HG03457 (cell line): ENCODE results near the gene SMOC2.

Experiments
- ATAC-seq: cut with Tn5 transposase; IDR thresholded peaks from one replicate; pipeline ENCODE4 v1.9.1; 2021; ENCODE audit warnings: moderate number of reproducible peaks; ENCODE audit not compliant: unreplicated experiment

Gene SMOC2

DNA sequence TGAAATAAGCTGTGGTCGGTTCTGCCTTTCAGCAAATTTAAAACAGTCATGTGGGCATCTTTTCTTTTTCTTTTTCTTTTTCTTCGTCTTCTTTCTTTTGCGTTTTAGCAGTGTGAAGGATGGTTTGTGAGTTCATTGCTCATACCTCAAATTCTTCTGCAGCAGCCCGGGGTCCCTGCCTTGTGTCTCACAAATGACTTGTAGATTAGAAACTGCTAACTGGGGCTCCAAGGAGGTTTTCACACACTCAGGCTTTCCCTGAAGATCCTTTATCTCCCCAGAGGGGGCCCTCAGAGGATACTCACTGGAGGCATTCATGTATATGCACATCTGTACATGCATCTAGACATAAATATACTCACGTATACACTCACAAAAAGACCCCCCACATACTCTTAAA is 1.7 kb downstream of the SMOC2 start:
- ATAC-seq, result no peak

GRCh38 chr6:168447282-168447681 is 6.3 kb downstream of the SMOC2 start:
- ATAC-seq, result no peak

- ATAC-seq, result no peak
Observed at GRCh38 chr6:168447700-168448099, 6.7 kb downstream of the SMOC2 start.

DNA sequence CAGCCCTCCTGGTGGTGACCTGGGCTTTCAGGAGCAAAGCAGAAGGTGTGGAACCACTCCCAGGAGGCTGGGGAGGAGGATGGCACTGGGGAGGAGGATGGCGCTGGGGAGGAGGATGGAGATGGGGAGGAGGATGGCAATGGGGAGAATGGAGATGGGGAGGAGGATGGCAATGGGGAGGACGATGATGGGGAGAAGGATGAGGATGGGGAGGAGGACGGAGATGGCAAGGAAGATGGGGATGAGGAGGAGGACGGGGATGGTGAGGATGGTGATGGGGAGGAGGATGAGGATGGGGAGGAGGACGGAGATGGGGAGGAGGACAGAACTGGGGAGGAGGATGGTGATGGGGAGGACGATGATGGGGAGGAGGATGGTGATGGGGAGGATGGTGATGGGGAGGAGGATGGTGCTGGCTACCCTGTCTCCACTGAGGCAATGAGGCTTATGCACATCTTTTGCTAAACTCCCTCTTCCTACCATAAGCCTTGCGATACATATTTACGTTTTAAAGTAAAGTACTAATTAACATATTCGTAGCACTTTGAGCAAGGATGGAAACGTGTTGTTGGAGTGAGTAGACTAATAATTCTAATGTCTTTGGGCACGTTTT is 7.4 kb downstream of the SMOC2 start:
- ATAC-seq, result no peak

DNA sequence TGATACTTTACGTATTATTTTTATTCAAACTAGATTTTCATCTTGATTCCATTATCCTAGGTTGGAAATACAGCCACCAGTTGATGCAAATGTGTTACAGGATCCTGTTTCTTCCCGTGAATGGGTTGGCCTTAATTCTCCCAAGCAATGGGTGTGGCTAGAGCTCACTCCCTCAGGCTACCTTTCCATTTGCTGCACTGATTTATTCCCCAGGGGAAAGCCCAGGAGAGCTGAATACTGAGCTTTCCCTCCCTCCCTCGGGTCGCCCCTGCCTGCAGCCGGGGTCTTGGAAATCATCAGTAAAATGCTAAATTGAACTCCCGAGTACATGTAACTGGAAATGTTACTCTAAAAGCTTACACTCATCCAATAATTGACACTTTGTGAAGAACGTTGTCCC is 9.9 kb downstream of the SMOC2 start:
- ATAC-seq, result no peak

DNA sequence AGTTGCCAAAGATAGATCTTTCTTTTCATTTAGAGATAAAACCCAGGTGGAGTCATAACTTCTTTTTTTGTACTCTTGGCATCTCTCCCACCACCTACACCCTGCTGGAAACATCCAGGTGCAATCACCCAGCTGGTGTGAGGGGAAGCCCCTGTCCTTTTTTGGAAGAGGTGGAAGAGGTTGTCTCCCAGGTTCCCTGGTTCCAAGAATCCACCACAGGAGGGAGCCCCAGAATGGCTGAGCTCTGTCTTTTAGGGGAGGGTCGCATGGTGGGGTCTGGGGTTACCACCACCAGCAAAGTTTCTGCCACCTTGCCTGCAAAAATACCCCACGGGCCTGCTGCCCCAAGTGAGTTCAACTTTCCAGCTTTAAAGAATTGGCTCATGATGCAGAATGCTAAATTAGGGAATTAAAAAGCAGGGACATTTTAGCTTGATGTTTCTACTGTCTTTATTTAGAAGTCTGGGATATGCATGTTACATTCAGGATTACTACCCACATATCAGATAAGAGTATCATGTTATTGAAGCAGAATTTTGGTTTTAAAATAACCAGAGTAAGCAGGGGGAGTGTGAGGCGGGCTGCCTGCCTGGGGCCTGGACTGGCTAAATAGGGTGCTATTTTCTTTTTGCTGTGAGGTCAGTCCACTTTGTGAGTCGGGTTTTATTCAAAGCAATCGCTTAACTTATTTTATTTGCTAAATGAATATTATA is 11.0 kb downstream of the SMOC2 start:
- no peak for ATAC-seq

DNA sequence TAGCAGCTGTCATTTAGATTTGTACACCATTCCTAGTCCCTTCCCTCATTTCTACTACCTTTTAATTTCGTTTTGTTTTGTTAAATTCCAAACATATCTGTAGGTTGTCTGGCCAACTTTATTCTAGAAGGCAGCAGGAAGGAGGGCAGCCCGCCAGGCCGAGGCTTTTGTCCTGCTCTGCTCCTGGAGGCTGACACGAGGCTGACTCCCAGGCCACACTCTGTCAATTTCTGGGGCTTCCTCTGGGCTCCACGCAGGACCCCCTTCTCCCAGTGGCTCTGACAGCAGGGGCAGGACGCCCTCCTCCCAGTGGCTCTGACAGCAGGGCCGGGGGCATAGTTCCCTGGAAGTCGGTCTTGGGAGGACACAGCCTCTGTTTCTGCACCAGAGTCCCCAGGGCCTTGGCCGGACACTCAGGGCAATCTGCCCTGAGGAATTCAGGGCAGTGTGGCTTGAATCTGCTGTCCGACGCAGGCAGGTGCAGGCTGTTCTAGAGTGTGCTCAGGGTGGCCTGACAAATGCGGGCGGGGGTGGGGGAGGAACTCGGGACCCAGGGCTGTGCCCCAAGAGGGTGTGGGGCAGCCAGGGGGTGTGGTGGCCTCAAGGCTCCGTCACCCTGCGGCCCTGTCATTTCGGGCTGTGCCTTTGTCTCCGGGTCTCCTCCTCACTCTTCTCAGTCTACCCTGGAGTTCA is 11.8 kb downstream of the SMOC2 start:
- no peak for ATAC-seq

DNA sequence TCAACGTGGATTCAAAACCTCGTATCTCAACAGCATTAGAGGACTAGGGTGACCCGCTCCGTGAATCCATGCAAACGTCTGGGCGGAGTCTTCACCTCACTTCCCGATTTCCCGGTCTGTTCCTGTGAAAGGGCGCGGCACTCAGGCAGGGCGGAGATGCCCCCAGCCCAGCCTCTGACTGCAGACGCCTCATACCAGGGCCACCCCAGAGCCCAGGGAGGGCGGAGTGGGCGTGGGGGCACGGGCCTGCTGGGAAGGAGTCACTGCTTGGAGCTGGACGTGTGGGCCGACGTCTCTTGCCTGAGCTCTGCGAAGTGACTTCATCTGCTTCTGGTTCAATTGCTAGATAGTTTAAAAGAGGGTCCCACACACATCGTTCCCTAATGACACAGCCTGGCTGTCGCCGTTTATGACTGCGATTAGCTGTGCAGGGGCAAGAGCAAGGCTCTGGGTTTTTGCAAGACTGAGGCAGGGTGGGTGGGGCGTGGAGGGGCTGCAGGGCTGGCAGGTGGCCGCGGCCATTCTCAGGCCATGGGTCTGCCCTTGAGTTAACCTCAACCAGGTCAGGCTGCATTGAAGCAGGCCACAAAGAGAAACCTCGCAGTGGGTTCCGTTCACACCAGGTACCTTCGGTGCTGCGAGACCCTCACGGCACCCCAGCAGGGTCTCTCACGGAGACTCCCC is 15.0 kb downstream of the SMOC2 start:
- no peak for ATAC-seq

- no peak for ATAC-seq
Observed at GRCh38 chr6:168456907-168457652, 16.1 kb downstream of the SMOC2 start.

- no peak for ATAC-seq
Observed at GRCh38 chr6:168457653-168457934, 16.6 kb downstream of the SMOC2 start.

DNA sequence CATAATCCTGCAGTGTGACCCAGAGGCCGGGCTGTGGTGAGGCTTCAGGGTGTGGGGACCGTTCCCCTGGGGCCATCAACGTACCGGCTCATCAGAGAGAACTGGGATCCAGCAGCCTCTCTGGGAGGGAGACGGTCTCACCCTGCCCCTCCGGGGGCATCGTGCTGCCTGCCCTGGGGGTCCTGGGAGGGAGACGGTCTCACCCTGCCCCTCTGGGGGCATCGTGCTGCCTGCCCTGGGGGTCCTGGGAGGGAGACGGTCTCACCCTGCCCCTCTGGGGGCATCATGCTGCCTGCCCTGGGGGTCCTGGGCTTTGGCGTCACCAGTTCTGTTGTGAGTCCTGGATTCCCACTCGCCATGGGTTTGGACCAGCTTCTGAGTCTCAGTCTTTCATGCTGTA is 17.1 kb downstream of the SMOC2 start:
- ATAC-seq, result no peak

DNA sequence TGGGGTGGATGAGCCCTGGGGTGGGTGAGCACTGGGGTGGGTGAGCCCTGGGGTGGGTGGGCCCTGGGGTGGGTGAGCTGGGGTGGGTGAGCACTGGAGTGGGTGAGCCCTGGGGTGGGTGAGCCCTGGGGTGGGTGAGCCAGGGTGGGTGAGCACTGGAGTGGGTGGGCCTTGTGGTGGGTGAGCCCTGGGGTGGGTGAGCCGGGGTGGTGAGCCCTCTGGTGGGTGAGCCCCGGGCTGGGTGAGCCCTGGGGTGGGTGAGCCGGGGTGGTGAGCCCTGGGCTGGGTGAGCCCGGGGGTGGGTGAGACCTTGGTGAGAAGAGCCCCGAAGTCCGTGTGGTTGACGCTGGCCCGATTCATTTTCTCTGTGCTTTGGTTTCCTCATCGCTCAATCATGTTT is 18.6 kb downstream of the SMOC2 start:
- no peak for ATAC-seq

DNA sequence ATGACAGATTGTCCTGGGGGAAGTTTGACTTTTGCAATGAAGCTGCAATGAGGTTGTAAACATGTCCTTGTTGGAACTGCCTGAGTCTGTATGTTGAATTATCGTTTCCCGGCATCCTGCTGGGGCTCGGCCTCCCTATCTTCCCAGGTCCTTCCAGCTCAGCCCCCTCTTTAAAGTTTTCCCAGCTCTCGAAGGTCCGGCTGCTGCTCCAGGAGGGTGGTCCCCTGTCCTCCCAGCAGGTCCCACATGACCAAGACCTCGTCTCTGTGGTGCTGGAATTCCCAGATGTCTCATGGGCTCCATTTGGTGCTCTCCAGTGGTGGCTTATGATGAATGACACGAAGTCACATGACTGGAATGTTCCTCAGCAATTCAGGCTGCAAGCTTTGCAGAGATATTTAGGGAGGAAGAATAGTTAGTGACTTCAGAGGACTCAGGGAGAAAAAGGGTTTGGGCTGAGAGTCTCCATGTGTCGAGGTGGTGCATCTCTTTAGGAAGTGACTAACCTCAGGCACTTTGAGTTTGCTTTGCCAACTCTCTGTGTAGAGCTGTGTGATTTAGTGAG is 21.4 kb downstream of the SMOC2 start:
- ATAC-seq, result no peak

- no peak for ATAC-seq
Observed at GRCh38 chr6:168464546-168464945, 23.6 kb downstream of the SMOC2 start.

GRCh38 chr6:168468045-168468444 is 27.1 kb downstream of the SMOC2 start:
- ATAC-seq, result no peak

DNA sequence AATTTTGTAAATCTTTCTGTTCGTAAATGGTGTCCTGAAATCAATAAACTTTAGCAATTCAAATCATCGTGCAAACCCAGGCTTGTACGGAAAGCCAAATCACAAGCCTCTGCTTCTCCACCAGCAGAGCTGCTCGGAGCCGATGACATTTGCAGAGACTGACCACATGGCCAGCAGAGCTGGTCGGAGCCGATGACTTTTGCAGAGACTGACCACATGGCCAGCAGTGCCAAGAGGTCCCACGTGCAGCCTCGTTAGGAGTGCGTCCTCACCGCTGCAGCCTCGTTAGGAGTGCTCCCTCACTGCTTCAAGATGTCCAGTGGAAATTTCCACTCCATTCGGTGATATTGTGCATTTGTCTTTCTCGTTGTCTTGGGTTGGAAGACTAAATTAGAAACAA is 28.5 kb downstream of the SMOC2 start:
- ATAC-seq, result no peak

- ATAC-seq, result no peak
Observed at GRCh38 chr6:168469926-168470325, 28.9 kb downstream of the SMOC2 start.

- ATAC-seq, result no peak
Observed at GRCh38 chr6:168472363-168472762, 31.4 kb downstream of the SMOC2 start.

DNA sequence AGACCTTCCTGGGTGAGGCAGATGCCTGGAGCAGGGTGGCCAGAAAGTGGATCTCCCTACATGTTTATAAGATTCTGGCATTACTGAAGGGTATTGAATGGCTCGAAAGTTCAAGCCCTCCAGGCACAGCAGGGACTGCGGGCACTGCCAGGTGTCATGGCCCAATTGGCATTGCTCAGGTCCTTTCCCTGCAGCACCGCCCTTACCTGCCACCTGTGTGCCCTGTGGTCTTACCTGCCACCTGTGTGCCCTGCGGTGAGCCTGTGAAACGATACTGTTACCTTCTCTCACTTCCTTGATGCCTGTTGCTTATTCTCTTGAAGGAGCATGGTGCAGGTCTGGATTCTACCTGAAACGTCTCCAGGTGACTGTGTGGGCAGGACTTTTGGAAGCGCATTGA is 32.2 kb downstream of the SMOC2 start:
- no peak for ATAC-seq

DNA sequence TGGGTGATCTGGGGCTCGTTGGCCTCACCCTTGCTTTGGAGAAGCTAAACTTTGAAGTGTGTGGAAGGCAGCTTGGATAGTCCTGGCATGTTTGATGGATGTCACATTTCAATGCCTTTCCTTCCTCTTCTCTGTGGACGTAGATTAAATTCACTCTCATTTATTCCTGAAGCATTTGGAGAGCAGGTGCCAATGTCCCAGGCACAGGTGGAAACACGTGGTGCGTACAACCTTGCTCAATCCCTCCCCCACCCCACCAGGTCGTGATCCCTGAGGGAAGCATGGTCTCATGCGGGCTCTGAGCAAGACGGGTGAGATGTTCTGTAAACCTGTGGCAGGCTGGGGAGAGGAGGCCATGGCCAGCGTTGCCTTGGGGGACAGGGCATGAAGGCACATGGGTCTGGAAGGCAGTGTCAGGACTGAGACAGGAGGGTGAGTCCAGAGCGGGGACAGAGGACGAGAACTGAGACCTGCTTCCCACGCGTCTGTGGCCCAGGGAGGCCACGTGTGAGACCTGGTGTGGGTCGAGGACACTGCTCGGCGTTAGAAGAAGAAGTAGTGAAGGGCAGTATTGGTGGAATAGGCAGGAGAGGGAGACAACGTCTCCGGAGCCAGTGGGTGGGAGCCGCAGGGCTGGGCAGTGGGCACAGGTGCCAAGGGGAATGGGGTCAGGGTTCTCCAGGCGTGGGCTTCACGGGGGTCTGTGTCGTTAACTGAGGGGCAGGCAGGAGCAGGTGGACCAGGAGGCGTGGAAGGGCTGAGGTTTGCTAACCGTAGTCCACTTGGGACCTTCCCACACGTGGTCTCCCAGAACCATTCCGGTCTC is 34.4 kb downstream of the SMOC2 start:
- ATAC-seq, result no peak
